ENCODE measurements around the gene GALNTL6. TPM values are rescaled to one million over a fixed set of nuclear protein-coding genes. Genes with fewer than 3 reads are reported as not detected.
A peak's percentile ranks its signal among the peaks of the same experiment; 100 is the strongest.

GALNTL6 gene
- total and polyA plus RNA-seq, 2 of the 4 experiments (the other 2 are of a cell fraction) = under 0.01 TPM; not detected in 1

GRCh38 chr4:171846232-171846631 is 33.0 kb downstream of the GALNTL6 start:
- H2BK15ac ChIP-seq (ENCODE audit: low read depth, low read length) = no peak overlapping the region
- no peak overlapping the region for H3K4ac ChIP-seq (ENCODE audit: low read depth, low read length)
- no peak overlapping the region for H3K4me3 ChIP-seq (ENCODE audit: insufficient read depth, low read depth, low read length)
- TF ChIP-seq CTCF (conservative IDR thresholded peaks at IDR 0.05; ENCODE audit: low read depth, low read length) (peak; percentile 41), USF2 (IDR thresholded peaks at IDR 0.05; ENCODE audit: low read depth, low read length) (no peak), MXI1 (IDR thresholded peaks at IDR 0.05; ENCODE audit: borderline replicate concordance, low read depth, low read length) (no peak), RAD21 (IDR thresholded peaks at IDR 0.05; ENCODE audit: low read length) (peak; percentile 56), SMC3 (IDR thresholded peaks at IDR 0.05; ENCODE audit: low read depth, low read length) (peak; percentile 19; the same call in 1 of the 2 replicates), ELK1 (IDR thresholded peaks at IDR 0.05; ENCODE audit: borderline replicate concordance, low read depth, low read length) (no peak), RCOR1 (IDR thresholded peaks at IDR 0.05; ENCODE audit: insufficient replicate concordance, low read length) (no peak)
- in situ Hi-C loops (cut with MboI; ENCODE audit: low sequenced_read_pairs) = no loop called here
- no peak overlapping the region for H4K91ac ChIP-seq (ENCODE audit: insufficient read depth, low read depth, low read length)
- H2BK120ac ChIP-seq (ENCODE audit: low read depth, low read length) = no peak overlapping the region
- BruUV-seq (replicated peaks) = no TSS peak
- no peak overlapping the region for H4K5ac ChIP-seq (ENCODE audit: low read depth, low read length)
- H4K8ac ChIP-seq (ENCODE audit: low read depth in 2 of 2, low read length in 2 of 2) = no peak overlapping the region
- H3K79me1 ChIP-seq (ENCODE audit: low read depth in 1 of 2, low read length in 2 of 2) = no peaks in the 10 kb centered on the region
- no peaks in the 10 kb centered on the region for H3K36me3 ChIP-seq (ENCODE audit: control insufficient read depth, insufficient read depth, low read length)
- H2AFZ ChIP-seq (replicated peaks; ENCODE audit: low read length, poor library complexity) = no peak overlapping the region
- no peak overlapping the region for H3K23ac ChIP-seq (ENCODE audit: low read depth, low read length)
- intact Hi-C loops (cut with micrococcal nuclease) = no loop called here
- no peak overlapping the region for H2AK9ac ChIP-seq (replicated peaks; ENCODE audit: low read depth, low read length, poor library complexity)
- H3K4me1 ChIP-seq (ENCODE audit: control insufficient read depth, insufficient read depth, low read length) = no peaks in the 10 kb centered on the region
- dilution Hi-C loops (cut with HindIII; ENCODE audit: low sequenced_read_pairs, unreplicated experiment) = no loop called here
- H2BK20ac ChIP-seq (ENCODE audit: low read depth, low read length) = no peak overlapping the region
- H3K14ac ChIP-seq (replicated peaks; ENCODE audit: low read depth, low read length) = no peak overlapping the region
- CTCF ChIA-PET = no interaction called here
- peaks cover 2% of the 10 kb centered on the region; the same call in 1 of the 2 replicates for H3K9me3 ChIP-seq (ENCODE audit: control insufficient read depth, insufficient read depth, low read length)
- H3K18ac ChIP-seq (ENCODE audit: low read depth, low read length) = no peak overlapping the region
- no peak for ATAC-seq (ENCODE audit: low read depth)
- H3K9me1 ChIP-seq (ENCODE audit: insufficient read depth, low read length) = no peaks in the 10 kb centered on the region
- no peak overlapping the region for H3K9ac ChIP-seq (ENCODE audit: low read depth, low read length)
- WGBS, 2 experiments (ENCODE audit: extremely low coverage in 2 of 2, insufficient read length in 1 of 2) = no CpG with 5 or more reads among the region's 2 CpGs
- POLR2A ChIA-PET (ENCODE audit: unreplicated experiment) = no interaction called here
- no peak overlapping the region for H2AK5ac ChIP-seq (ENCODE audit: low read depth, low read length)
- no peak overlapping the region for H3K27ac ChIP-seq (ENCODE audit: insufficient read depth, low read length)
- no peaks in the 10 kb centered on the region for H4K20me1 ChIP-seq (ENCODE audit: insufficient read depth, low read length)
- DNase-seq = no peak
- no peak overlapping the region for H2BK5ac ChIP-seq (ENCODE audit: low read depth, low read length, poor library complexity, severe bottlenecking)
- H3K56ac ChIP-seq (ENCODE audit: extremely low read depth, insufficient read depth, low read length) = no peak overlapping the region
- H3K27me3 ChIP-seq (ENCODE audit: control insufficient read depth, insufficient read depth, low read length) = no peaks in the 10 kb centered on the region
- H3K4me2 ChIP-seq (ENCODE audit: low read depth, low read length) = no peak overlapping the region
